Karpas-422 (cell line): ENCODE measurements around the gene ZBTB38. TPM values are rescaled to one million over a fixed set of nuclear protein-coding genes. Genes with fewer than 3 reads are reported as not detected.
A peak's percentile ranks its signal among the peaks of the same experiment; 100 is the strongest.

Source experiments
- DNase-seq: peaks from one replicate; pipeline ENCODE4 v3.0.0-alpha.2; 2015
- H2AFZ ChIP-seq: fragments of 200-600 bp; sonication (generic); 2 replicates; pipeline ENCODE4 v1.6.1; 2014; ENCODE audit warnings: antibody characterized with exemption, low read length, mixed read lengths
- H3K27ac ChIP-seq: fragments of 200-600 bp; sonication (generic); 2 replicates; pipeline ENCODE4 v1.5.1; 2014; ENCODE audit warnings: mild to moderate bottlenecking, low read length, moderate library complexity
- H3K27me3 ChIP-seq: fragments of 200-600 bp; sonication (generic); 2 replicates; pipeline ENCODE4 v1.6.1; 2014; ENCODE audit warnings: low read length, mixed read lengths
- H3K36me3 ChIP-seq: fragments of 200-600 bp; sonication (generic); 2 replicates; pipeline ENCODE4 v1.6.1; 2014; ENCODE audit warnings: low read length, mixed read lengths; ENCODE audit not compliant: insufficient read depth
- H3K4me1 ChIP-seq: fragments of 200-600 bp; sonication (generic); 2 replicates; pipeline ENCODE4 v1.6.1; 2014; ENCODE audit warnings: mild to moderate bottlenecking, low read length, mixed read lengths
- H3K4me2 ChIP-seq: fragments of 200-600 bp; sonication (generic); 2 replicates; pipeline ENCODE4 v1.6.1; 2014; ENCODE audit warnings: low read length, low read depth, mild to moderate bottlenecking; ENCODE audit not compliant: poor library complexity, severe bottlenecking
- H3K4me3 ChIP-seq: fragments of 200-600 bp; sonication (generic); 2 replicates; pipeline ENCODE4 v1.5.1; 2014; ENCODE audit warnings: mild to moderate bottlenecking, antibody characterized with exemption, low read length, mixed read lengths
- H3K79me2 ChIP-seq: fragments of 200-600 bp; sonication (generic); 2 replicates; pipeline ENCODE4 v1.6.1; 2014; ENCODE audit warnings: mild to moderate bottlenecking, low read length, mixed read lengths
- H3K9ac ChIP-seq: fragments of 200-600 bp; sonication (generic); 2 replicates; pipeline ENCODE4 v1.6.0; 2014; ENCODE audit warnings: low read length
- H3K9me2 ChIP-seq: fragments of 200-600 bp; sonication (generic), shearing (Covaris generic); replicated peaks from 2 replicates; pipeline ENCODE4 v1.6.0; 2014; ENCODE audit warnings: mild to moderate bottlenecking, low read length, moderate library complexity; ENCODE audit not compliant: insufficient read depth
- H3K9me3 ChIP-seq: fragments of 300-700, 200-600 bp; sonication (generic); 2 replicates; pipeline ENCODE4 v1.6.1; 2014; ENCODE audit warnings: low read length, mixed read lengths
- H4K20me1 ChIP-seq: fragments of 200-600 bp; sonication (generic); 2 replicates; pipeline ENCODE4 v1.6.1; 2014; ENCODE audit warnings: mild to moderate bottlenecking, antibody characterized with exemption, low read length, low read depth; ENCODE audit not compliant: insufficient read depth
- total RNA-seq: library from RNA; depleted of rRNA; stranded (reverse); fragments of >200 nt; shearing (Covaris generic); gene quantifications from 2 replicates; pipeline ENCODE4 v1.2.3, GENCODE V29; 2014; ENCODE audit warnings: low replicate concordance

Gene ZBTB38
- total RNA-seq, 1 experiment from 2014 or later, result 38.0 TPM

- H3K9ac ChIP-seq, result no peak overlapping the region
Measured at GRCh38 chr3:141352262-141352984, 15.9 kb upstream of the ZBTB38 start.

GRCh38 chr3:141353652-141354495, 14.4 kb upstream of the ZBTB38 start:
- H4K20me1 ChIP-seq, result no peaks in the 10 kb centered on the region
- H3K27me3 ChIP-seq, result no peaks in the 10 kb centered on the region
- no peaks in the 10 kb centered on the region for H3K36me3 ChIP-seq
- DNase-seq, result no peak
- no peak overlapping the region for H3K27ac ChIP-seq
- no peaks in the 10 kb centered on the region for H3K9me2 ChIP-seq
- no peaks in the 10 kb centered on the region for H3K79me2 ChIP-seq
- H3K4me1 ChIP-seq, result no peaks in the 10 kb centered on the region
- H3K9ac ChIP-seq, result no peak overlapping the region
- no peak overlapping the region for H3K4me3 ChIP-seq
- no peak overlapping the region for H3K4me2 ChIP-seq
- no peak overlapping the region for H2AFZ ChIP-seq
- no peaks in the 10 kb centered on the region for H3K9me3 ChIP-seq

More at GRCh38 chr3:141352262-141352984, 15.9 kb upstream of the ZBTB38 start:
- no peaks in the 10 kb centered on the region for H4K20me1 ChIP-seq
- no peak overlapping the region for H2AFZ ChIP-seq
- no peaks in the 10 kb centered on the region for H3K27me3 ChIP-seq
- H3K27ac ChIP-seq, result no peak overlapping the region
- no peaks in the 10 kb centered on the region for H3K9me3 ChIP-seq
- no peaks in the 10 kb centered on the region for H3K36me3 ChIP-seq
- H3K9me2 ChIP-seq, result no peaks in the 10 kb centered on the region
- H3K4me2 ChIP-seq, result no peak overlapping the region
- H3K4me1 ChIP-seq, result no peaks in the 10 kb centered on the region
- no peak overlapping the region for H3K4me3 ChIP-seq
- no peak for DNase-seq
- H3K79me2 ChIP-seq, result no peaks in the 10 kb centered on the region

- Histone ChIP-seq H3K79me2 (no peaks in the 10 kb centered on the region), H4K20me1 (no peaks in the 10 kb centered on the region), H3K9me3 (no peaks in the 10 kb centered on the region), H3K4me2 (no peak overlapping the region), H3K27ac (no peak overlapping the region), H3K4me3 (no peak overlapping the region), H3K27me3 (no peaks in the 10 kb centered on the region), H3K4me1 (no peaks in the 10 kb centered on the region), H3K36me3 (no peaks in the 10 kb centered on the region), H2AFZ (no peak overlapping the region), H3K9ac (no peak overlapping the region), H3K9me2 (no peaks in the 10 kb centered on the region)
- no peak for DNase-seq
Measured at GRCh38 chr3:141354517-141354916, 13.8 kb upstream of the ZBTB38 start.

- no peaks in the 10 kb centered on the region for H3K79me2 ChIP-seq
- H3K4me3 ChIP-seq, result no peak overlapping the region
Measured at GRCh38 chr3:141355242-141355641, 13.1 kb upstream of the ZBTB38 start.

GRCh38 chr3:141356046-141356445, 12.3 kb upstream of the ZBTB38 start:
- Histone ChIP-seq H3K9me2 (no peaks in the 10 kb centered on the region), H3K4me1 (peaks cover 6% of the 10 kb centered on the region), H4K20me1 (no peaks in the 10 kb centered on the region), H3K4me3 (no peak overlapping the region), H3K9ac (no peak overlapping the region), H3K36me3 (no peaks in the 10 kb centered on the region), H3K27ac (no peak overlapping the region), H3K79me2 (no peaks in the 10 kb centered on the region), H3K27me3 (no peaks in the 10 kb centered on the region), H3K4me2 (no peak overlapping the region), H2AFZ (no peak overlapping the region), H3K9me3 (no peaks in the 10 kb centered on the region)
- DNase-seq, result no peak

More at GRCh38 chr3:141355242-141355641, 13.1 kb upstream of the ZBTB38 start:
- Histone ChIP-seq H3K36me3 (no peaks in the 10 kb centered on the region), H3K9me3 (no peaks in the 10 kb centered on the region), H3K4me1 (no peaks in the 10 kb centered on the region), H3K27ac (no peak overlapping the region), H3K9ac (no peak overlapping the region), H4K20me1 (no peaks in the 10 kb centered on the region), H2AFZ (no peak overlapping the region), H3K4me2 (no peak overlapping the region), H3K27me3 (no peaks in the 10 kb centered on the region), H3K9me2 (no peaks in the 10 kb centered on the region)
- no peak for DNase-seq

GRCh38 chr3:141360888-141361598, 7.3 kb upstream of the ZBTB38 start:
- Histone ChIP-seq H4K20me1 (no peaks in the 10 kb centered on the region), H3K9me3 (no peaks in the 10 kb centered on the region), H3K36me3 (no peaks in the 10 kb centered on the region), H3K9me2 (no peaks in the 10 kb centered on the region), H3K4me2 (peak overlapping the region; percentile 41), H3K27ac (no peak overlapping the region), H3K4me3 (no peak overlapping the region), H2AFZ (peak overlapping the region; percentile 72; the same call in 1 of the 2 replicates), H3K9ac (peak overlapping the region; percentile 21; the same call in 1 of the 2 replicates), H3K4me1 (peaks cover 7% of the 10 kb centered on the region), H3K79me2 (no peaks in the 10 kb centered on the region), H3K27me3 (0 out of 2 replicates have a peak, but pooled peaks cover 5% of the 10 kb centered on the region)
- DNase-seq, result peak; percentile 59

GRCh38 chr3:141362736-141363135, 5.6 kb upstream of the ZBTB38 start:
- Histone ChIP-seq H3K27me3 (0 out of 2 replicates have a peak, but pooled peaks cover 5% of the 10 kb centered on the region), H4K20me1 (no peaks in the 10 kb centered on the region), H3K9ac (no peak overlapping the region), H3K9me2 (no peaks in the 10 kb centered on the region), H3K79me2 (no peaks in the 10 kb centered on the region), H3K27ac (no peak overlapping the region), H3K36me3 (no peaks in the 10 kb centered on the region), H3K9me3 (no peaks in the 10 kb centered on the region), H3K4me2 (no peak overlapping the region), H2AFZ (no peak overlapping the region), H3K4me1 (peaks cover 7% of the 10 kb centered on the region), H3K4me3 (no peak overlapping the region)
- DNase-seq, result no peak

GRCh38 chr3:141365201-141365600, 3.1 kb upstream of the ZBTB38 start:
- Histone ChIP-seq H3K9me3 (no peaks in the 10 kb centered on the region), H3K4me1 (peaks cover 15% of the 10 kb centered on the region), H3K79me2 (no peaks in the 10 kb centered on the region), H3K9ac (no peak overlapping the region), H3K36me3 (no peaks in the 10 kb centered on the region), H2AFZ (no peak overlapping the region), H4K20me1 (no peaks in the 10 kb centered on the region), H3K4me3 (no peak overlapping the region), H3K9me2 (no peaks in the 10 kb centered on the region), H3K27ac (no peak overlapping the region), H3K4me2 (no peak overlapping the region), H3K27me3 (0 out of 2 replicates have a peak, but pooled peaks cover 5% of the 10 kb centered on the region)
- no peak for DNase-seq
